Kidney (tissue), 14 donors: ENCODE results near the gene LSAMP. TPM values are rescaled to one million over a fixed set of nuclear protein-coding genes. Genes with fewer than 3 reads are reported as not detected.

ENCODE experiments used
- DNase-seq, 5 donors: peaks; one replicate each; pipeline ENCODE4 v3.0.0-alpha.2; 2013 to 2020
- FAIRE-seq: peaks from 2 replicates; lab custom pipeline; 2012; peaks lifted over from hg19 to GRCh38; lab: Jason Lieb, UNC
- H3K27ac ChIP-seq, 2 donors: one replicate each; pipeline ENCODE4 v1.7.0; 2013; ENCODE audit warnings: low read depth in 2 of 2, low read length in 2 of 2, inconsistent platforms in 1 of 2
- H3K27me3 ChIP-seq: one replicate; pipeline ENCODE4 v1.7.1; 2013; ENCODE audit warnings: low read length, inconsistent platforms; ENCODE audit not compliant: control insufficient read depth, insufficient read depth
- H3K36me3 ChIP-seq, 3 donors: one replicate each; pipeline versions ENCODE4 v1.7.0 to v1.7.1; 2013; ENCODE audit warnings: low read length in 3 of 3, control low read depth in 1 of 3, inconsistent platforms in 1 of 3; ENCODE audit not compliant: insufficient read depth in 3 of 3, control insufficient read depth in 2 of 3
- H3K4me1 ChIP-seq, 3 donors: one replicate each; pipeline versions ENCODE4 v1.7.0 to v1.7.1; 2013; ENCODE audit warnings: low read length in 3 of 3, inconsistent platforms in 1 of 3, low read depth in 1 of 3; ENCODE audit not compliant: control insufficient read depth in 2 of 3, insufficient read depth in 2 of 3
- H3K4me3 ChIP-seq, 3 donors: one replicate each; pipeline versions ENCODE4 v1.7.0 to v1.8.1; 2013; ENCODE audit warnings: low read length in 3 of 3, control low read depth in 1 of 3, inconsistent platforms in 1 of 3
- H3K9ac ChIP-seq, 3 donors: one replicate each; pipeline versions ENCODE4 v1.7.0 to v1.7.1; 2013; ENCODE audit warnings: low read length in 3 of 3, control low read depth in 1 of 3, inconsistent platforms in 1 of 3
- H3K9me3 ChIP-seq, 3 donors: one replicate each; pipeline versions ENCODE4 v1.7.0 to v1.7.1; 2013; ENCODE audit warnings: low read length in 3 of 3, control low read depth in 1 of 3, inconsistent platforms in 1 of 3; ENCODE audit not compliant: control insufficient read depth in 2 of 3, insufficient read depth in 1 of 3
- CTCF ChIP-seq: IDR thresholded peaks from 3 replicates; pipeline ENCODE4 v1.5.1; 2012; ENCODE audit warnings: mild to moderate bottlenecking, moderate library complexity, borderline replicate concordance; ENCODE audit not compliant: insufficient read depth; ENCODE audit errors: extremely low read depth
- intact Hi-C: fragments of 100-400 bp; cut with DNase I; formaldehyde crosslinking; loops from one replicate; pipeline ENCODE4 v1.11.1; 2022
- polyA plus RNA-seq: library from polyadenylated mRNA; stranded (reverse); fragments of 350-450 nt; fragmentation: Illumina TruSeq; extraction: RNeasy Lipid Tissue Mini Kit (QIAGEN cat#74804); gene quantifications from one replicate; pipeline ENCODE4 v1.2.3, GENCODE V29; 2014; ENCODE audit warnings: low read depth, low replicate concordance; ENCODE audit not compliant: insufficient read depth
- total RNA-seq: library from RNA; stranded (reverse); fragmentation: NEBNext Ultra II Directional; extraction: Animal tissue kit (Norgen Biotek cat#: 25700); gene quantifications from one replicate; pipeline ENCODE4 v1.2.1, GENCODE V29; 2021
- donor health status: control.
- donor health status: control.
- donor health status: control.
- donor health status: control.
- donor health status: control.
- donor health status: DM: yes; HTN: yes; CAD: no.
- donor health status: Normal renal cell carcinoma (clear cell type).

LSAMP gene
- total and polyA plus RNA-seq, 2 donors from 2014 or later: 1.4 to 3.5 TPM

GRCh38 chr3:115825046-115825445 lies 620.2 kb downstream of the LSAMP start:
- FAIRE-seq (no peak), DNase-seq (no peak)
- no peaks in the 10 kb centered on the region for H3K36me3 ChIP-seq
- H3K9ac ChIP-seq: no peak overlapping the region
- H3K27me3 ChIP-seq: no peaks in the 10 kb centered on the region
- no peak overlapping the region for H3K4me3 ChIP-seq
- no peaks in the 10 kb centered on the region for H3K4me1 ChIP-seq
- intact Hi-C loops: no loop called here
- no peak for TF ChIP-seq CTCF
- H3K9me3 ChIP-seq: no peaks in the 10 kb centered on the region
- H3K27ac ChIP-seq: no peak overlapping the region

- Histone ChIP-seq H3K27me3 (no peaks in the 10 kb centered on the region), H3K4me1 (no peaks in the 10 kb centered on the region), H3K36me3 (no peaks in the 10 kb centered on the region), H3K4me3 (no peak overlapping the region), H3K27ac (no peak overlapping the region), H3K9ac (no peak overlapping the region), H3K9me3 (no peaks in the 10 kb centered on the region)
- FAIRE-seq (no peak), DNase-seq (no peak)
- intact Hi-C loops: no loop called here
- TF ChIP-seq CTCF: no peak
Measured at GRCh38 chr3:115823083-115823482, 622.2 kb downstream of the LSAMP start.

- Histone ChIP-seq H3K36me3 (no peaks in the 10 kb centered on the region), H3K4me3 (no peak overlapping the region), H3K9ac (no peak overlapping the region), H3K27me3 (no peaks in the 10 kb centered on the region), H3K4me1 (no peaks in the 10 kb centered on the region), H3K9me3 (no peaks in the 10 kb centered on the region), H3K27ac (no peak overlapping the region)
- DNase-seq (no peak), FAIRE-seq (no peak)
- TF ChIP-seq CTCF: no peak
- intact Hi-C loops: no loop called here
Measured at GRCh38 chr3:115822579-115822978, 622.7 kb downstream of the LSAMP start.

- TF ChIP-seq CTCF: peak; percentile 98
- FAIRE-seq: peak; percentile 98
Measured at GRCh38 chr3:115819785-115820384, 625.4 kb downstream of the LSAMP start.

More at GRCh38 chr3:115819785-115820384, 625.4 kb downstream of the LSAMP start:
- no peaks in the 10 kb centered on the region for H3K9me3 ChIP-seq
- H3K9ac ChIP-seq: no peak overlapping the region
- intact Hi-C loops: no loop called here
- H3K27me3 ChIP-seq: no peaks in the 10 kb centered on the region
- peak in 4 of 5 donors; percentile 54 to 95 (median 86) for DNase-seq
- no peak overlapping the region for H3K4me3 ChIP-seq
- H3K4me1 ChIP-seq: no peaks in the 10 kb centered on the region
- no peak overlapping the region for H3K27ac ChIP-seq
- no peaks in the 10 kb centered on the region for H3K36me3 ChIP-seq
